Ectodermal cell (in vitro differentiated cells): ENCODE measurements around the gene CA12.

Source experiments
- H3K27ac ChIP-seq: 2 replicates; pipeline ENCODE4 v1.7.0; 2013; ENCODE audit warnings: mild to moderate bottlenecking, low read depth, low read length; ENCODE audit not compliant: insufficient read depth, poor library complexity, severe bottlenecking
- H3K27me3 ChIP-seq: 2 replicates; pipeline ENCODE4 v1.7.0; 2013; ENCODE audit warnings: mild to moderate bottlenecking, low read length; ENCODE audit not compliant: insufficient read depth, control insufficient read depth, poor library complexity, severe bottlenecking
- H3K36me3 ChIP-seq: one replicate; pipeline ENCODE4 v1.7.0; 2013; ENCODE audit warnings: low read length; ENCODE audit not compliant: control insufficient read depth, insufficient read depth
- H3K4me1 ChIP-seq: one replicate; pipeline ENCODE4 v1.7.0; 2013; ENCODE audit warnings: low read length; ENCODE audit not compliant: control insufficient read depth, insufficient read depth
- H3K4me3 ChIP-seq: 2 replicates; pipeline ENCODE4 v1.7.0; 2013; ENCODE audit warnings: low read depth, low read length, control low read depth; ENCODE audit not compliant: insufficient read depth
- H3K9me3 ChIP-seq: 2 replicates; pipeline ENCODE4 v1.7.0; 2013; ENCODE audit warnings: mild to moderate bottlenecking, low read length, moderate library complexity; ENCODE audit not compliant: control insufficient read depth
- WGBS, 2 experiments: methylation state at CpG; one replicate each; pipeline ENCODE4 v1.1.7; 2013; ENCODE audit warnings: missing lambda C conversion rate in 2 of 2; 5-methylcytosine and 5-hydroxymethylcytosine counted together

CA12 gene

GRCh38 chr15:63402498-63403253, 21.0 kb upstream of the CA12 start:
- H3K4me1 ChIP-seq = no peaks in the 10 kb centered on the region
- WGBS, 2 experiments = 71 to 87% methylated on average over 6 to 7 of the region's 7 CpGs
- no peaks in the 10 kb centered on the region for H3K36me3 ChIP-seq
- H3K9me3 ChIP-seq = no peaks in the 10 kb centered on the region
- no peak overlapping the region for H3K27ac ChIP-seq
- no peaks in the 10 kb centered on the region for H3K27me3 ChIP-seq
- H3K4me3 ChIP-seq = no peak overlapping the region

GRCh38 chr15:63401714-63402497, 20.3 kb upstream of the CA12 start:
- 88 to 99% methylated on average over 5 of the region's 5 CpGs for WGBS, 2 experiments
- Histone ChIP-seq H3K36me3 (no peaks in the 10 kb centered on the region), H3K9me3 (no peaks in the 10 kb centered on the region), H3K27me3 (no peaks in the 10 kb centered on the region), H3K4me1 (no peaks in the 10 kb centered on the region), H3K27ac (no peak overlapping the region), H3K4me3 (no peak overlapping the region)

- H3K36me3 ChIP-seq = no peaks in the 10 kb centered on the region
- no peak overlapping the region for H3K27ac ChIP-seq
- WGBS, 2 experiments = 95 to 97% methylated on average over 2 of the region's 2 CpGs
- no peak overlapping the region for H3K4me3 ChIP-seq
- H3K4me1 ChIP-seq = peaks cover 4% of the 10 kb centered on the region
- no peaks in the 10 kb centered on the region for H3K27me3 ChIP-seq
- no peaks in the 10 kb centered on the region for H3K9me3 ChIP-seq
Observed at GRCh38 chr15:63401078-63401477, 19.4 kb upstream of the CA12 start.

- Histone ChIP-seq H3K9me3 (no peaks in the 10 kb centered on the region), H3K27ac (no peak overlapping the region), H3K4me3 (no peak overlapping the region), H3K36me3 (no peaks in the 10 kb centered on the region), H3K4me1 (peaks cover 4% of the 10 kb centered on the region), H3K27me3 (no peaks in the 10 kb centered on the region)
- 94 to 100% methylated on average over 1 to 2 of the region's 2 CpGs for WGBS, 2 experiments
Observed at GRCh38 chr15:63398456-63398855, 16.8 kb upstream of the CA12 start.

GRCh38 chr15:63396152-63396928, 14.7 kb upstream of the CA12 start:
- 55 to 57% methylated on average over 8 of the region's 8 CpGs for WGBS, 2 experiments

GRCh38 chr15:63395730-63396151, 14.1 kb upstream of the CA12 start:
- H3K4me3 ChIP-seq = no peak overlapping the region
- 92 to 99% methylated on average over 3 to 4 of the region's 4 CpGs for WGBS, 2 experiments
- no peaks in the 10 kb centered on the region for H3K36me3 ChIP-seq
- H3K4me1 ChIP-seq = peaks cover 4% of the 10 kb centered on the region
- H3K27ac ChIP-seq = no peak overlapping the region
- no peaks in the 10 kb centered on the region for H3K27me3 ChIP-seq
- H3K9me3 ChIP-seq = no peaks in the 10 kb centered on the region

More at GRCh38 chr15:63396152-63396928, 14.7 kb upstream of the CA12 start:
- peaks cover 4% of the 10 kb centered on the region for H3K4me1 ChIP-seq
- H3K27me3 ChIP-seq = no peaks in the 10 kb centered on the region
- no peak overlapping the region for H3K27ac ChIP-seq
- H3K4me3 ChIP-seq = no peak overlapping the region
- H3K9me3 ChIP-seq = no peaks in the 10 kb centered on the region
- H3K36me3 ChIP-seq = no peaks in the 10 kb centered on the region

- Histone ChIP-seq H3K4me3 (no peak overlapping the region), H3K36me3 (no peaks in the 10 kb centered on the region), H3K27ac (no peak overlapping the region), H3K4me1 (peaks cover 4% of the 10 kb centered on the region), H3K9me3 (no peaks in the 10 kb centered on the region), H3K27me3 (no peaks in the 10 kb centered on the region)
- 91 to 94% methylated on average over 7 of the region's 7 CpGs for whole genome bisulfite sequencing, 2 experiments
Observed at GRCh38 chr15:63392361-63393009, 10.8 kb upstream of the CA12 start.

- H3K27me3 ChIP-seq = no peaks in the 10 kb centered on the region
- H3K27ac ChIP-seq = no peak overlapping the region
- H3K4me1 ChIP-seq = peaks cover 4% of the 10 kb centered on the region
- H3K4me3 ChIP-seq = no peak overlapping the region
- no peaks in the 10 kb centered on the region for H3K36me3 ChIP-seq
- H3K9me3 ChIP-seq = no peaks in the 10 kb centered on the region
- WGBS, 2 experiments = 90 to 95% methylated on average over 6 of the region's 6 CpGs
Observed at GRCh38 chr15:63391669-63392360, 10.2 kb upstream of the CA12 start.

- 89 to 92% methylated on average over 3 of the region's 3 CpGs for WGBS, 2 experiments
- no peaks in the 10 kb centered on the region for H3K9me3 ChIP-seq
- no peaks in the 10 kb centered on the region for H3K27me3 ChIP-seq
- H3K36me3 ChIP-seq = no peaks in the 10 kb centered on the region
- H3K27ac ChIP-seq = no peak overlapping the region
- H3K4me1 ChIP-seq = no peaks in the 10 kb centered on the region
- H3K4me3 ChIP-seq = no peak overlapping the region
Observed at GRCh38 chr15:63390689-63391088, 9.0 kb upstream of the CA12 start.
